NCI-H1105 treated with DMSO at 0.1 percent for 48 hours (cell line): ENCODE results near the gene ITGB1.
"Not testable (repeated sequence)": the region's sequence is repeated elsewhere in the genome, so short reads cannot be mapped to it uniquely, and the experiment has no call there.

ENCODE experiments used
- DNase-seq: peaks from one replicate; lab custom pipeline; 2025; lab: John Stamatoyannopoulos, UW

Gene ITGB1

GRCh38 chr10:32937911-32938424 lies 20.1 kb downstream of the ITGB1 start:
- no peak for DNase-seq

- no peak for DNase-seq
Measured at GRCh38 chr10:32932225-32932729, 25.8 kb downstream of the ITGB1 start.

- DNase-seq: no peak
Measured at GRCh38 chr10:32931593-32931992, 26.4 kb downstream of the ITGB1 start.

- no peak for DNase-seq
Measured at GRCh38 chr10:32930036-32930435, 28.0 kb downstream of the ITGB1 start.

- DNase-seq: no peak
Measured at GRCh38 chr10:32929634-32930033, 28.4 kb downstream of the ITGB1 start.

GRCh38 chr10:32927750-32928149 lies 30.3 kb downstream of the ITGB1 start:
- DNase-seq: no peak

GRCh38 chr10:32923849-32924248 lies 34.2 kb downstream of the ITGB1 start:
- no peak for DNase-seq

GRCh38 chr10:32923134-32923533 lies 34.9 kb downstream of the ITGB1 start:
- no peak for DNase-seq

- no peak for DNase-seq
Measured at GRCh38 chr10:32922170-32922569, 35.9 kb downstream of the ITGB1 start.

GRCh38 chr10:32917817-32918216 lies 40.2 kb downstream of the ITGB1 start:
- not testable (repeated sequence) for DNase-seq

- DNase-seq: no peak
Measured at GRCh38 chr10:32911285-32912016, 46.6 kb downstream of the ITGB1 start.

GRCh38 chr10:32909970-32910369 lies 48.1 kb downstream of the ITGB1 start:
- DNase-seq: not testable (repeated sequence)

GRCh38 chr10:32909456-32909855 lies 48.6 kb downstream of the ITGB1 start:
- DNase-seq: no peak

- no peak for DNase-seq
Measured at GRCh38 chr10:32906595-32906994, 51.4 kb downstream of the ITGB1 start.

GRCh38 chr10:32905466-32905865 lies 52.6 kb downstream of the ITGB1 start:
- DNase-seq: no peak

GRCh38 chr10:32901815-32902214 lies 56.2 kb downstream of the ITGB1 start:
- no peak for DNase-seq

- not testable (repeated sequence) for DNase-seq
Measured at GRCh38 chr10:32895200-32895968, 62.6 kb downstream of the ITGB1 start.

GRCh38 chr10:32893916-32894664 lies 63.9 kb downstream of the ITGB1 start:
- no peak for DNase-seq

- no peak for DNase-seq
Measured at GRCh38 chr10:32893434-32893833, 64.6 kb downstream of the ITGB1 start.

GRCh38 chr10:32891261-32891660 lies 66.8 kb downstream of the ITGB1 start:
- no peak for DNase-seq

GRCh38 chr10:32890444-32890843 lies 67.6 kb downstream of the ITGB1 start:
- no peak for DNase-seq

- DNase-seq: no peak
Measured at GRCh38 chr10:32889631-32890212, 68.3 kb downstream of the ITGB1 start.
